Measurements from ENCODE around the gene ASIC5.
A peak's percentile ranks its signal among the peaks of the same experiment; 100 is the strongest.

- TF ChIP-seq, protein P1, sequence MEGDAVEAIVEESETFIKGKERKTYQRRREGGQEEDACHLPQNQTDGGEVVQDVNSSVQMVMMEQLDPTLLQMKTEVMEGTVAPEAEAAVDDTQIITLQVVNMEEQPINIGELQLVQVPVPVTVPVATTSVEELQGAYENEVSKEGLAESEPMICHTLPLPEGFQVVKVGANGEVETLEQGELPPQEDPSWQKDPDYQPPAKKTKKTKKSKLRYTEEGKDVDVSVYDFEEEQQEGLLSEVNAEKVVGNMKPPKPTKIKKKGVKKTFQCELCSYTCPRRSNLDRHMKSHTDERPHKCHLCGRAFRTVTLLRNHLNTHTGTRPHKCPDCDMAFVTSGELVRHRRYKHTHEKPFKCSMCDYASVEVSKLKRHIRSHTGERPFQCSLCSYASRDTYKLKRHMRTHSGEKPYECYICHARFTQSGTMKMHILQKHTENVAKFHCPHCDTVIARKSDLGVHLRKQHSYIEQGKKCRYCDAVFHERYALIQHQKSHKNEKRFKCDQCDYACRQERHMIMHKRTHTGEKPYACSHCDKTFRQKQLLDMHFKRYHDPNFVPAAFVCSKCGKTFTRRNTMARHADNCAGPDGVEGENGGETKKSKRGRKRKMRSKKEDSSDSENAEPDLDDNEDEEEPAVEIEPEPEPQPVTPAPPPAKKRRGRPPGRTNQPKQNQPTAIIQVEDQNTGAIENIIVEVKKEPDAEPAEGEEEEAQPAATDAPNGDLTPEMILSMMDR (IDR thresholded peaks at IDR 0.05), result peak; percentile 56 to 85 (median 72)
- TF ChIP-seq POLR2A (IDR thresholded peaks at IDR 0.05), result no peak
Observed at GRCh38 chr4:155809835-155810234, 56.2 kb downstream of the ASIC5 start.

Measured in heart left ventricle (tissue), 13 donors.